HepG2 (cell line): ENCODE data around the gene DNASE2B.

Experiments used
- MXI1 ChIP-seq: IDR thresholded peaks from 3 replicates; pipeline ENCODE4 v1.6.1; 2012; ENCODE audit warnings: low read depth, low read length, inconsistent platforms, borderline replicate concordance
- ZBTB7A ChIP-seq: sonication (generic); formaldehyde crosslinking; IDR thresholded peaks from 2 replicates; pipeline ENCODE4 v1.8.0; 2022; ENCODE audit warnings: mild to moderate bottlenecking, missing genetic modification reagents

- TF ChIP-seq ZBTB7A (CRISPR knock-in tag) (no peak), MXI1 (no peak)
Observed at GRCh38 chr1:84350550-84350949, 47.7 kb upstream of the DNASE2B start.
